Right ventricle myocardium inferior (tissue), 1 donor: ENCODE data around the gene LRRC28. TPM values are rescaled to one million over a fixed set of nuclear protein-coding genes. Genes with fewer than 3 reads are reported as not detected.

Experiments used
- ATAC-seq: fragments of 200-7000 bp; cut with Tn5 transposase; one replicate; pipeline ENCODE4 v1.9.1; 2020; ENCODE audit warnings: mild to moderate bottlenecking, moderate library complexity
- DNase-seq: peaks from one replicate; pipeline ENCODE4 v3.0.0; 2021; ENCODE audit errors: missing footprints
- intact Hi-C: fragments of 100-400 bp; cut with DNase I; formaldehyde crosslinking; loops from one replicate; pipeline ENCODE4 v1.11.0; 2022
- total RNA-seq: library from RNA; stranded (reverse); fragmentation: NEBNext Ultra II Directional; extraction: Animal tissue kit (Norgen Biotek cat#: 25700); gene quantifications from one replicate; pipeline ENCODE4 v1.2.1, GENCODE V29; 2021
- donor health status: DM: no; HTN: yes; CAD: no; lungs with severe emphysema.

LRRC28 gene
- total RNA-seq, 1 donor from 2014 or later, result 18.7 TPM

GRCh38 chr15:99436542-99437314, 185.4 kb downstream of the LRRC28 start:
- ATAC-seq, result no peak
- peak; percentile 26 for DNase-seq
- intact Hi-C loops, result no loop called here

GRCh38 chr15:99437315-99438223, 186.3 kb downstream of the LRRC28 start:
- intact Hi-C loops, result no loop called here
- ATAC-seq, result no peak
- DNase-seq, result peak; percentile 59

GRCh38 chr15:99438224-99438585, 186.9 kb downstream of the LRRC28 start:
- DNase-seq (no peak), ATAC-seq (no peak)
- intact Hi-C loops, result no loop called here

- ATAC-seq, result no peak
- intact Hi-C loops, result no loop called here
- DNase-seq, result peak; percentile 27
These were observed 187.6 kb downstream of the LRRC28 start for GRCh38 chr15:99438691-99439523.

GRCh38 chr15:99439524-99439835, 188.2 kb downstream of the LRRC28 start:
- no peak for ATAC-seq
- DNase-seq, result peak; percentile 11
- intact Hi-C loops, result no loop called here

GRCh38 chr15:99440029-99440428, 188.7 kb downstream of the LRRC28 start:
- ATAC-seq (no peak), DNase-seq (no peak)
- intact Hi-C loops, result loop anchor here (5.0 kb wide), 1 partner anchor 187 kb away; no protein-coding TSS in a partner anchor

Other genes with a start within 250 kb of the LRRC28 start
- 0.57 TPM for gene PGPEP1L, start 243.7 kb upstream of the LRRC28 start, total RNA-seq
- 311 TPM for gene SYNM, start 146.4 kb upstream of the LRRC28 start, total RNA-seq
- gene TTC23, start 1.9 kb upstream of the LRRC28 start, total RNA-seq, result 13.0 TPM